Adrenal gland (tissue), 5 donors: Measurements from ENCODE around the gene SYT7.

Experiments
- POLR2A ChIP-seq, 2 donors: fragments of 450-650 bp; IDR thresholded peaks; one replicate each; pipeline ENCODE4 v1.6.1; 2017; ENCODE audit warnings: antibody characterized with exemption in 2 of 2, mild to moderate bottlenecking in 2 of 2, moderate library complexity in 1 of 2
- TF ChIP-seq, protein P1 (sequence below), 6 experiments: fragments of 450-650 bp in 4 of 6; fragments of 200-600 bp in 2 of 6; sonication (generic) in 1 of 6; IDR thresholded peaks; 1 replicate in 5 of 6; 2 replicates in 1 of 6; pipeline versions ENCODE4 v1.5.1 to v1.8.0; 2016 to 2021; ENCODE audit warnings: antibody characterized with exemption in 6 of 6, mild to moderate bottlenecking in 2 of 6, moderate library complexity in 1 of 6
- donor health status: DM: no; HTN: no; CAD: no.

DNA sequence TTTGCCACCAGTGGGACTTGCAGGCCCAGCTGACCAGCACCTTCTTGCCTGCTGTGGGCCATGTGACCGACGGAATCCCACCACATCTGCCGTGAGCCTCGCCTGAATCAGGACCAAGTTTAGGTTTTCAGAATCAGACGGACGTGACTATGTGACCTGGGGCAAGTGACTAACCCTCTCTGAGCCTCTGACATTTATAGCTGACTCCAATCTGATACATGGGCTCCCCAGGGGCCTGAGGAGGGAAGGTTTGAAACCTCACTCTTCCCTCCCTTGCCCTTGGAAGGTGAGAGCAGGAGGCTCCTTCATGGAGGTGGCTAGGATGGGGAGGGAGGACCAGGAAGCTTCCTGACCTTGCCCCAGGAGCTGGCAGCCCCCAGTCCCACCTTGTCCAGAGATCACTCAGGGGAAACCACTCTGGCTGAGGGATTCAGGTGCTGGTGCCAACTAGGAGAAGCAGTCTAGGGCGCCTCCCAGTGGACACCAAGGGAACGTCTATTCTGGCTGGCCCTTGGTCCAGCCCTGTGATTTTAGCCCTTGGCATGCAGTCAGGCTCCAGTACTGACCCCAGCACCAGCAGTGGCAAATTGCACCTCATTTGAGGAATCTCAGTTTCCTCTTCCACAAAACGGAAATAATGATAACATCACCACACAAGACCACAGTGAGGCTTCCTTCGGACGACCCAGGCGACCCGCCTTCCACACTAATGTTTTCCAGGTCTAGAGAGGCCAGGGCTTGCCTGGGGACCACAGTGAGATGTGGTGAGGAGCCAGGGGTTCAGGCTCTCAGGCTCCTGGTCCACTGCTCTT, 47.2 kb upstream of the SYT7 start:
- TF ChIP-seq, protein P1, sequence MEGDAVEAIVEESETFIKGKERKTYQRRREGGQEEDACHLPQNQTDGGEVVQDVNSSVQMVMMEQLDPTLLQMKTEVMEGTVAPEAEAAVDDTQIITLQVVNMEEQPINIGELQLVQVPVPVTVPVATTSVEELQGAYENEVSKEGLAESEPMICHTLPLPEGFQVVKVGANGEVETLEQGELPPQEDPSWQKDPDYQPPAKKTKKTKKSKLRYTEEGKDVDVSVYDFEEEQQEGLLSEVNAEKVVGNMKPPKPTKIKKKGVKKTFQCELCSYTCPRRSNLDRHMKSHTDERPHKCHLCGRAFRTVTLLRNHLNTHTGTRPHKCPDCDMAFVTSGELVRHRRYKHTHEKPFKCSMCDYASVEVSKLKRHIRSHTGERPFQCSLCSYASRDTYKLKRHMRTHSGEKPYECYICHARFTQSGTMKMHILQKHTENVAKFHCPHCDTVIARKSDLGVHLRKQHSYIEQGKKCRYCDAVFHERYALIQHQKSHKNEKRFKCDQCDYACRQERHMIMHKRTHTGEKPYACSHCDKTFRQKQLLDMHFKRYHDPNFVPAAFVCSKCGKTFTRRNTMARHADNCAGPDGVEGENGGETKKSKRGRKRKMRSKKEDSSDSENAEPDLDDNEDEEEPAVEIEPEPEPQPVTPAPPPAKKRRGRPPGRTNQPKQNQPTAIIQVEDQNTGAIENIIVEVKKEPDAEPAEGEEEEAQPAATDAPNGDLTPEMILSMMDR (IDR thresholded peaks at IDR 0.05): peak; percentile 44 to 72 (median 65)
- TF ChIP-seq POLR2A (IDR thresholded peaks at IDR 0.05): no peak
